Parathyroid adenoma (tissue), 2 donors: Measurements from ENCODE around the gene ATP2B1.

Source experiments
- H2AFZ ChIP-seq: fragments of 300-600 bp; sonication (generic); one replicate; pipeline ENCODE4 v1.7.0; 2017; ENCODE audit warnings: antibody characterized with exemption, mild to moderate bottlenecking
- H3K27ac ChIP-seq: fragments of 300-600 bp; sonication (generic); one replicate; pipeline ENCODE4 v1.7.0; 2017
- H3K27me3 ChIP-seq: fragments of 300-600 bp; sonication (generic); one replicate; pipeline ENCODE4 v1.7.0; 2017; ENCODE audit warnings: low read length; ENCODE audit not compliant: control insufficient read depth, insufficient read depth
- H3K36me3 ChIP-seq: fragments of 300-600 bp; sonication (generic); one replicate; pipeline ENCODE4 v1.7.0; 2017; ENCODE audit warnings: low read length; ENCODE audit not compliant: control insufficient read depth, insufficient read depth
- H3K4me1 ChIP-seq: fragments of 300-600 bp; sonication (generic); one replicate; pipeline ENCODE4 v1.7.0; 2017; ENCODE audit warnings: control low read depth
- H3K4me2 ChIP-seq: fragments of 300-600 bp; sonication (generic); one replicate; pipeline ENCODE4 v1.7.0; 2017; ENCODE audit warnings: low read length
- H3K4me3 ChIP-seq: fragments of 300-600 bp; sonication (generic); one replicate; pipeline ENCODE4 v1.7.0; 2017; ENCODE audit warnings: low read depth, low read length
- H3K79me2 ChIP-seq: fragments of 300-600 bp; sonication (generic); one replicate; pipeline ENCODE4 v1.7.0; 2017; ENCODE audit warnings: control low read depth
- H3K9ac ChIP-seq: fragments of 300-600 bp; sonication (generic); one replicate; pipeline ENCODE4 v1.7.0; 2017; ENCODE audit warnings: mild to moderate bottlenecking
- H3K9me3 ChIP-seq: fragments of 300-600 bp; sonication (generic); one replicate; pipeline ENCODE4 v1.7.0; 2017; ENCODE audit warnings: low read length; ENCODE audit not compliant: control insufficient read depth
- CTCF ChIP-seq: fragments of 300-600 bp; sonication (generic); IDR thresholded peaks from one replicate; pipeline ENCODE4 v1.7.0; 2017; ENCODE audit warnings: antibody characterized with exemption, mild to moderate bottlenecking
- donor health status: primary hyperparathyroidism.

The ATP2B1 gene

GRCh38 chr12:89621521-89621920, 87.1 kb downstream of the ATP2B1 start:
- TF ChIP-seq CTCF: no peak
- no peaks in the 10 kb centered on the region for H3K9me3 ChIP-seq

GRCh38 chr12:89619764-89620163, 88.9 kb downstream of the ATP2B1 start:
- Histone ChIP-seq H3K36me3 (no peaks in the 10 kb centered on the region), H3K27me3 (no peaks in the 10 kb centered on the region), H3K4me2 (no peak overlapping the region), H3K9ac (no peak overlapping the region), H3K4me3 (no peak overlapping the region), H3K79me2 (no peaks in the 10 kb centered on the region), H2AFZ (no peak overlapping the region), H3K4me1 (no peaks in the 10 kb centered on the region), H3K27ac (no peak overlapping the region), H3K9me3 (no peaks in the 10 kb centered on the region)
- no peak for TF ChIP-seq CTCF

More at GRCh38 chr12:89621521-89621920, 87.1 kb downstream of the ATP2B1 start:
- H3K27ac ChIP-seq: no peak overlapping the region
- no peaks in the 10 kb centered on the region for H3K36me3 ChIP-seq
- no peak overlapping the region for H3K9ac ChIP-seq
- H3K4me3 ChIP-seq: no peak overlapping the region
- no peaks in the 10 kb centered on the region for H3K27me3 ChIP-seq
- H3K4me1 ChIP-seq: no peaks in the 10 kb centered on the region
- no peak overlapping the region for H3K4me2 ChIP-seq
- H3K79me2 ChIP-seq: no peaks in the 10 kb centered on the region
- H2AFZ ChIP-seq: no peak overlapping the region

- no peaks in the 10 kb centered on the region for H3K27me3 ChIP-seq
- H3K4me3 ChIP-seq: no peak overlapping the region
- H3K79me2 ChIP-seq: no peaks in the 10 kb centered on the region
- no peaks in the 10 kb centered on the region for H3K4me1 ChIP-seq
- H3K9me3 ChIP-seq: no peaks in the 10 kb centered on the region
- TF ChIP-seq CTCF: no peak
- H2AFZ ChIP-seq: no peak overlapping the region
- H3K4me2 ChIP-seq: no peak overlapping the region
- no peak overlapping the region for H3K9ac ChIP-seq
- H3K36me3 ChIP-seq: no peaks in the 10 kb centered on the region
- no peak overlapping the region for H3K27ac ChIP-seq
These were observed 90.3 kb downstream of the ATP2B1 start for GRCh38 chr12:89618113-89618862.

GRCh38 chr12:89610366-89610765, 98.3 kb downstream of the ATP2B1 start:
- H3K4me1 ChIP-seq: no peaks in the 10 kb centered on the region
- H3K9me3 ChIP-seq: no peaks in the 10 kb centered on the region
- no peak overlapping the region for H3K9ac ChIP-seq
- no peaks in the 10 kb centered on the region for H3K36me3 ChIP-seq
- no peak overlapping the region for H3K4me2 ChIP-seq
- no peak overlapping the region for H3K4me3 ChIP-seq
- no peaks in the 10 kb centered on the region for H3K79me2 ChIP-seq
- H3K27me3 ChIP-seq: no peaks in the 10 kb centered on the region
- H2AFZ ChIP-seq: no peak overlapping the region
- no peak overlapping the region for H3K27ac ChIP-seq
- no peak for TF ChIP-seq CTCF

- H3K27me3 ChIP-seq: no peaks in the 10 kb centered on the region
- H3K9ac ChIP-seq: no peak overlapping the region
- H3K9me3 ChIP-seq: no peaks in the 10 kb centered on the region
- no peak overlapping the region for H3K4me2 ChIP-seq
- H3K4me3 ChIP-seq: no peak overlapping the region
- no peaks in the 10 kb centered on the region for H3K4me1 ChIP-seq
- no peak overlapping the region for H3K27ac ChIP-seq
- no peak overlapping the region for H2AFZ ChIP-seq
- no peaks in the 10 kb centered on the region for H3K36me3 ChIP-seq
- no peak for TF ChIP-seq CTCF
- H3K79me2 ChIP-seq: no peaks in the 10 kb centered on the region
These were observed 105.0 kb downstream of the ATP2B1 start for GRCh38 chr12:89603678-89604077.
